Skin of body (tissue), 2 donors: ENCODE data around the gene ZNF746. TPM values are rescaled to one million over a fixed set of nuclear protein-coding genes. Genes with fewer than 3 reads are reported as not detected.
"Not testable (repeated sequence)": the region's sequence is repeated elsewhere in the genome, so short reads cannot be mapped to it uniquely, and the experiment has no call there.

Experiments
- DNase-seq: peaks from one replicate; lab custom pipeline; 2025; lab: John Stamatoyannopoulos, UW
- total RNA-seq: library from RNA; depleted of rRNA; stranded (reverse); fragments of >200 nt; gene quantifications from one replicate; pipeline ENCODE4 v1.2.3, GENCODE V29; 2014

ZNF746 gene
- total RNA-seq, 1 donor from 2014 or later = 9.3 TPM

- no peak for DNase-seq
Measured at GRCh38 chr7:149459540-149460452, 37.8 kb downstream of the ZNF746 start.

GRCh38 chr7:149459201-149459539, 38.4 kb downstream of the ZNF746 start:
- DNase-seq = no peak

- no peak for DNase-seq
Measured at GRCh38 chr7:149458235-149458634, 39.4 kb downstream of the ZNF746 start.

DNA sequence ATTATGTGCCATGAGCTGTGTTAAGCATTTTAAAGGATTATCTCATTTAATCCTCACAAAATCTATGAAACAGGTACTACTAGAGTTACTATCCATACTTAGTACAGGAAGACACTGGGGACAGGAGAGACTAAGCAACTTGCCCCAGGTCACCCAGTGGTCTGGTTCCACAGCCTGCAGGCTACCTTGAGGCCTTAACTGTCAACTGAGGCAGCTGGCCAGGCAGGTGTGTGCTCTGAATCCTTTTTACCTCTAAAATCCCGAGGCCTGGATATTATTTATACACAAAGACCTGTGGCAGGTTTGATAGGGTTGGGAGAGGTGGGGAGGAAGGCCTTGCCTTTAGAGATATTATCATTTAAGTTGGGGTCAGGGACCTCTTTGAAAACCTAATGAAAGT, 39.8 kb downstream of the ZNF746 start:
- DNase-seq = no peak

GRCh38 chr7:149456506-149457421, 40.8 kb downstream of the ZNF746 start:
- DNase-seq = no peak

DNA sequence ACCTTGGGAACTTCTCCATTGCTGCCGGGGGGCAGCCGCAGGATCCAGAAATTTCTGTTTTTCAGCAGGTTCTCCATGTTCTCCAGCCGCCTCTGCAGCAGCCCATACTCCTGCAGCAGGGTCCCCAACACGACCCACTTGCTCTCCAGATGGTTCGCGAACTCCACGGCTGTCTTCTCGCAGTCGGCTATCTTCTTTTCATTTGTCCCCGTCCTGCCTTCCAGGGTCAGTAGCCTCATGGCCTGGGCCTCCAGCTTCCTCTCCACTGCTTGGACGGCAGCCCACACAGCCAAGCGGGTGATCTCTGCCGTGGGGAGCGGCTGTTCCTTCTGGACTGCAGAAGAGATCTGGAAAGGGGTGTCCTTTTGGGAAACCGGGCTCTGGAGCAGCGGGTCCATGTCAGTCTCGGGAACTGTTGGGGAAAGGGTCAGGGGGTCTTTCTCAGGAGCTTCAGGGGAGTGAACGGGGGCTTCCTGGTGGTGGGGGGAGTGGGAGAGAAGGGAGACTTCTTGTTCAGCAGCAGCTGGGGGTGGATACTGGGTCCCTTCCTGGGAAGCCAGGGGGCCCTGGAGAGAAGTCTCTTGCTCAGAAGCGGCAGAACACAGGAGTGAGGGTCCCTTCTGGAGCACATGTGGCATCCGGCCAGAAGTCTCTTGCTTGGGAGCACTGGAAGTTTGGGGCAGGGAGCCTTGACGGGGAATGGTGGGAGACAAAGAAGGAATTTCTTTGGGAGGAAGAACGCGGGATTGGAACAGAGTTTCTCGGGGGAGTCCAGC, 42.2 kb downstream of the ZNF746 start:
- DNase-seq = no peak

- no peak for DNase-seq
Measured at GRCh38 chr7:149454750-149455149, 42.9 kb downstream of the ZNF746 start.

GRCh38 chr7:149454006-149454405, 43.6 kb downstream of the ZNF746 start:
- DNase-seq = no peak

- no peak for DNase-seq
Measured at GRCh38 chr7:149450821-149451220, 46.8 kb downstream of the ZNF746 start.

DNA sequence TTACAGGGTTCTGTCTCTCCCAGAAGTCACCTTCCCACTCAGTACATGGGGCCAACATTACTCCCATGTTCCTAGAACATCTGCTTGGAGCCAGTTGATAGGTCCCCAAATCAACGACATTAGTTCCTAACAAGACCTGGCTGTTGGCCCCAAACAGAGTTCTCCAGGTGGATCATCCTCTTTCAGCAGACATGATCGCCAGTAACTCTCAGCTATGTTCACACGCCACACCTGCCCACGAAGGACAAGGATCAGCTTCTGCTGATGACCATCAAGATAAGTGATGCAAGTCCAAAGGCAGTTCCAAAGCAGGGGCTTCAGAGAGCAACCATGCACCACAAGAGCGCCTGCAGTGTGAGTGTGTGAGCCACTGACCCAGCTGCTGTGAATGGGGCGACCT, 47.7 kb downstream of the ZNF746 start:
- no peak for DNase-seq

DNA sequence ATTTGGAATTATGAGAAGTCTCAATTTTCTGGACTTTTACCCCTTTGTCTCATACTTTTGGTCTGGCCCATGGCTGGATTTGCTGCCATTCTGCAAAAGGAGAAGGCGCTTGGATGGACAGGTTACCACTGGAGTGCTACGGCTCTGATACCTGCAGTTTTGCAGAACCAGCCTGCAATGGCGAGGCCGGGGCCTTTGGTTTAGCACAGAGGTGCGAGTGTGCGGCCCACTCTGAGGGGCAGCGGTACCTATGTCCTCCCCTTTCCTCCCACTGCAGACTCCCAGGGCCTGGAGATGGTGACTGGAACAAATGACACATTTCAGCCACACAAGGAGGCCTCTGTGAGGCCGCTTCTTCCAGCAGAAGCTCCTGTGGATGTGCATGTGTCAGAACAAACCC, 48.6 kb downstream of the ZNF746 start:
- no peak for DNase-seq

DNA sequence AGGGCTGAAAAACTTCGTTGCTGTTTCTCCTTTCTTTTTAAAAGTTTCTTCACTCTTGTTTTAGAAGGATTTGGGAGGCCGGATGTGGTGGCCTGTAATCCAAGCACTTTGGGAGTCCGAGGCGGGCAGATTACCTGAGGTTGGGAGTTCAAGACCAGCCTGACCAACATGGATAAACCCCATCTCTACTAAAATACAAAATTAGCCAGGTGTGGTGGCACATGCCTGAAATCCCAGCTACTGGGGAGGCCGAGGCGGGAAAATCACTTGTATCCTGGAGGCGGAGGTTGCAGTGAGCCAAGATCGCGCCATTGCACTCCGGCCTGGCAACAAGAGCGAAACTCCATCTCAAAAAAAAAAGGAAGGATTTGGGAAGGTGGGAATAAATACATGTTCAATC, 51.6 kb downstream of the ZNF746 start:
- not testable (repeated sequence) for DNase-seq

DNA sequence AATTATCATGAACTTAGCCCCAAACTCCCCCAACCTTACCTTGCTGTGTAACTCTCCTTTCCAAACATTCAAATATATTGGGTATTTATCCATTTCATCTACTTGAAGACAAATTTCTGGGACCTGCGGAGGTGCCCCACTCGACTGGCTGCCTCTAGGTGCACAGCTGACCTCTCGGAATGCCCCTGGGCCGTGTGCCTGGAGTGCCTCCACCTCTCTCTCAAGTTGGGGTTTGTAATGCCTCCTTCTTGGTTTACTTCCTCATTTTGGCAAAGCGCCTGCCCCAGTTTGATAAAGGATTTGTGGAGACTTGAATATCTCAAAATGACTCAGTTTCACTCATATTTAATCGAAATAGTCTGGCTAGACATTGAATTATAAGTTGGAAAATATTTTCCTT, 53.3 kb downstream of the ZNF746 start:
- DNase-seq = no peak

DNA sequence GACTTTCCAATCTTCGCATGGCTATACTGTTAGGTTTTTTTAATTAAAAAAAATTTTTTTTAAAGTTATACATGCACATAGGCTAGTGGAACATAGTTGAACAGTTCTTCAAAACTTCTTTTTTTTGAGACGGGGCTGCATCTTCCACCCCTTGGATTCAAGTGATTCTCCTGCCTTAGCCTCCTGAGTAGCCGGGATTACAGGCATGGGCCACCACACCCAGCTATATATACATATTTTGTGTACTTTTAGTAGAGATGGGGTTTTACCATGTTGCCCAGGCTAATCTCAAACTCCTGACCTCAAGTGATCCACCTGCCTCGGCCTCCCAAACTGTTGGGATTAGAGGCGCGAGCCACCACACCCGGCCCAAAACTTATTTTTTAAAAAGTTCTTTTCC, 54.1 kb downstream of the ZNF746 start:
- no peak for DNase-seq

DNA sequence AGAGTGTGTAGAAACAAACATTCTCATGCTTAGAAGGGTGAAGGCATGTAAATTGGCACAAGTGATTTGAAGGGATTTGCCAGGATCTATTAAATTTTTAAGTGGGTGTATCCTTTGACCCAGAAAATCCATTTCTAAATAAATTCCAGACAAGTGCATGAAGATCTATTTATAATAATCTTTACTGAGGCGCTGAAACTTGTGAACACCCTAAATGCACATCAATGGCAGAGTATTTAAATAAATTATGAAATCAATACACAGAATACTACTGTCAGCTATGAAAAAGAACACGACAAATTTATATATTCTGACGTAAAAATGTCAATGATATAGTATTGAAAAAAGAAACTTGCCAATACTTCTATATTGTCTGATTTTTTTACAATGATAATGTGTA, 54.7 kb downstream of the ZNF746 start:
- no peak for DNase-seq

DNA sequence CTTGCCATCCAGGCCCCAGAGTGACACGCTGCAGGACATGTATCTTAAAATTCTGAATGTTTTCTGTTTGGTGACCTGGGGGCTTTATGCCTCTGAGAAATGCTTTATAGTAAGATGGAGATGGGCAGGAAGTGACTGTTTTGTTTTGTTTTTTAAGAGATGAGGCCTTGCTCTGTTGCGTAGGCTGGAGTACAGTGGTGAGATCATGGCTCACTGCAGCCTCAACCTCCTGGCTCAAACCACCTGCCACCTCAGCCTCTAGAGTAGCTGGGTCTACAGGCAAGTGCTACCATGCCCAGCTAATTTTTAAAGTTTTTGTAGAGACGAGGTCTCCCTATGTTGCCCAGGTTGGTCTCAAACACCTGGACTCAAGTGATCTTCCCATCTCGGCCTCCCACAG, 57.4 kb downstream of the ZNF746 start:
- DNase-seq = no peak

DNA sequence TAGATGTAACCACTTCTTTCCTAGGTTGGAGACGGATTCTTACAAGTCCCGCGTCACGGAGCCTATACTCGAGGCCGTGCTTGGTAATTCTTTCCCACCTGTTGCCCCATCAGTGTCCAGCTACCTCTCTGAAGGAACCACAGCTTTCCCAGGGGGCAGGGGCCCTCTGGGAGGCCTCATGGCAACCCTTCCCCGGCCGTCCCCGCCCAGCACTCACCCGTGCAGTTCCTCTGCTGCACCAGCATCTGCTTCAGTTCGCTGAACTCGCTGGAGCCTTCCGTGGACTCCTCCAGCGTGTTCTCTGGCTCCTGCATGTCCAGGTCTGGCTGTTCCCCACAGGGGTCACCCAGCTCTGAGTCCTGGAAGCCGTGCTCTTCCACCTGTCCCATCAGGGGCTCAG, 61.3 kb downstream of the ZNF746 start:
- DNase-seq = no peak

- no peak for DNase-seq
Measured at GRCh38 chr7:149433124-149433523, 64.5 kb downstream of the ZNF746 start.

DNA sequence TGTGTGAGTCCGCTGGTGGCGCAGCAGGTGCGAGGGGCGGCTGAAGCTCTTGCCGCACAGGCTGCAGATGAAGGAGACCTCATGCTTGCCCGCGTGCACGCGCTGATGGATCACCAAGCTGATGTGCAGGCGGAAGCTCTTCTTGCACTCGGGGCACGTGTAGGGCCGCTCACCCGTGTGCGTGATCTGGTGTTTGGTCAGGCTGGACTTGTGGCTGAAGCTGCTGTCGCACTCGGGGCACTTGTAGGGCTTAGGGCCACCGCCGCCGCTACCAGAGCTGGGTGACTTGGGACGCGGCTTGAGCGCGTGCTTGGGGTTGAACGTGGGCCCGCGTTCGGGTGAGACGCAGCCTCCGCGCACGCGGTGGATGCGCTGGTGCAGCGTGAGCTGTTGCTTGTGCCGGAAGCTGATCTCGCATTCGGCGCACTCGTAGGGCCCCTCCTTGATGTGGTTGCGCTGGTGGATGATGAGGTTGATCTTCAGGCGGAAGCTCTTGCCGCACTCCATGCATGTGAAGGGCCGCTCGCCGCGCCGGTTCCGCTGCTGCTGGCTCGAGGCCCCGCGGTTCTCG, 65.4 kb downstream of the ZNF746 start:
- no peak for DNase-seq

DNA sequence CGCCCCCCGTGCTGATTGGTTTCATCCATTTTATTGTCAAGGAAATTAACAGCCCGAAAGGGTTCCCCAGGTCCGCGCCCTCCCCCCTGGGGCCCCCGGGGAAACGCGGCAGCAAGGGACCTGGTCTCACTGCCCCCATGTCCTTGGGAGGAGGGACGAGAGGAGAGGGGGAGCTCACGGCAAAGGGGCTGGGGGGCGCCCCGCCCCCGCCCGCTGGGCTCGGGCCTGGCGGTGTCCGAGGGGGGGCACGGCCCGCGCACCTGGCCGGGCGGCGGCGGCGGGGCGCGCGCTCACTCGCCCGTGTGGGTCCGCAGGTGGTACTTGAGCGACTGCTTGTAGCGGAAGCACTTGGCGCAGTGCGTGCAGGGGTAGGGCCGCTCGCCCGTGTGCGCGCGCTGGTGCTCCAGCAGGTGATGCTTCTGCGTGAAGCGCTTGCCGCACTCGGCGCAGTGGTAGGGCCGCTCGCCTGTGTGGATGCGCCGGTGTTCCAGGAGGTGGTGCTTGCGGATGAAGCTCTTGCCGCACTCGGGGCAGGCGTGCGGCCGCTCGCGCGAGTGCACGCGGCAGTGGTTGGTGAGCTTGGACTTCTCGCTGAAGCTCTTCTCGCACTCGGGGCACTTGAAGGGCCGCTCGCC, 66.0 kb downstream of the ZNF746 start:
- DNase-seq = no peak

- no peak for DNase-seq
Measured at GRCh38 chr7:149430192-149430591, 67.4 kb downstream of the ZNF746 start.
